HEK293 (cell line): ENCODE results near the gene NINL.

Experiments used
- CTCF ChIA-PET: fragments of 350-600 bp; formaldehyde crosslinking; extraction: SDS; loops from one replicate; lab custom pipeline; 2021; ENCODE audit warnings: antibody characterized with exemption; lab: Yijun Ruan, JAX
- POLR2A ChIA-PET: fragments of 300-600 bp; formaldehyde crosslinking; extraction: SDS; loops from one replicate; lab custom pipeline; 2020; ENCODE audit warnings: antibody characterized with exemption, inconsistent platforms; lab: Yijun Ruan, JAX
- H3K27ac ChIP-seq: fragments of 200-500 bp; sonication (Bioruptor generic); 2 replicates; pipeline ENCODE4 v1.5.1; 2014; ENCODE audit warnings: low read depth, low read length, control low read depth, inconsistent platforms; ENCODE audit errors: extremely low read depth
- H3K36me3 ChIP-seq, 2 experiments: fragments of 200-500 bp in 1 of 2; sonication (Bioruptor generic) in 1 of 2; 1 replicate in 1 of 2; 2 replicates in 1 of 2; pipeline ENCODE4 v1.5.1; 2014 to 2017; ENCODE audit warnings: inconsistent platforms in 2 of 2, low read length in 2 of 2; ENCODE audit not compliant: control insufficient read depth in 2 of 2, insufficient read depth in 1 of 2
- H3K4me1 ChIP-seq: fragments of 200-500 bp; sonication (Bioruptor generic); 2 replicates; pipeline ENCODE4 v1.5.1; 2014; ENCODE audit warnings: mild to moderate bottlenecking, low read length, inconsistent platforms; ENCODE audit not compliant: control insufficient read depth, insufficient read depth
- H3K4me3 ChIP-seq: 2 replicates; pipeline ENCODE4 v1.5.1; 2011; ENCODE audit warnings: low read depth, mild to moderate bottlenecking, control low read depth, low read length, moderate library complexity
- H3K9me3 ChIP-seq: fragments of 200-500 bp; sonication (Bioruptor generic); 2 replicates; pipeline ENCODE4 v1.5.1; 2014; ENCODE audit warnings: low read depth, low read length, inconsistent platforms; ENCODE audit not compliant: control insufficient read depth, insufficient read depth
- EGR2 ChIP-seq: fragments of 450-650 bp; formaldehyde crosslinking; IDR thresholded peaks from 2 replicates; pipeline ENCODE4 v1.5.1; 2016; ENCODE audit warnings: low read depth, missing biosample characterization, missing genetic modification characterization
- HOXC10 ChIP-seq: sonication (generic); formaldehyde crosslinking; IDR thresholded peaks from 2 replicates; pipeline ENCODE4 v1.8.1; 2023; ENCODE audit warnings: mild to moderate bottlenecking, missing genetic modification reagents
- MZF1 ChIP-seq: fragments of 450-650 bp; formaldehyde crosslinking; IDR thresholded peaks from 2 replicates; pipeline ENCODE4 v1.5.1; 2017; ENCODE audit warnings: missing biosample characterization, missing genetic modification characterization, borderline replicate concordance
- PRDM10 ChIP-seq: fragments of 450-650 bp; formaldehyde crosslinking; IDR thresholded peaks from 2 replicates; pipeline ENCODE4 v1.5.1; 2016; ENCODE audit warnings: missing biosample characterization, missing genetic modification characterization
- SP7 ChIP-seq: fragments of 450-650 bp; formaldehyde crosslinking; IDR thresholded peaks from 2 replicates; pipeline ENCODE4 v1.5.1; 2016; ENCODE audit warnings: missing biosample characterization, missing genetic modification characterization
- ZBTB17 ChIP-seq: fragments of 450-650 bp; formaldehyde crosslinking; IDR thresholded peaks from 2 replicates; pipeline ENCODE4 v1.5.1; 2016; ENCODE audit warnings: missing biosample characterization, missing genetic modification characterization
- ZBTB20 ChIP-seq: fragments of 450-650 bp; formaldehyde crosslinking; IDR thresholded peaks from 2 replicates; pipeline ENCODE4 v1.5.1; 2016; ENCODE audit warnings: missing biosample characterization, missing genetic modification characterization
- ZNF112 ChIP-seq: fragments of 450-650 bp; formaldehyde crosslinking; IDR thresholded peaks from 2 replicates; pipeline ENCODE4 v1.5.0; 2017; ENCODE audit warnings: missing biosample characterization, missing genetic modification characterization
- ZNF16 ChIP-seq: fragments of 450-650 bp; formaldehyde crosslinking; IDR thresholded peaks from 2 replicates; pipeline ENCODE4 v1.5.1; 2016; ENCODE audit warnings: low read depth, missing biosample characterization, missing genetic modification characterization
- ZNF169 ChIP-seq: fragments of 450-650 bp; formaldehyde crosslinking; IDR thresholded peaks from 2 replicates; pipeline ENCODE4 v1.5.1; 2016; ENCODE audit warnings: missing biosample characterization, missing genetic modification characterization
- ZNF266 ChIP-seq: fragments of 450-650 bp; formaldehyde crosslinking; IDR thresholded peaks from 2 replicates; pipeline ENCODE4 v1.5.1; 2016; ENCODE audit warnings: missing biosample characterization, missing genetic modification characterization, low read depth
- ZNF335 ChIP-seq: fragments of 450-650 bp; formaldehyde crosslinking; conservative IDR thresholded peaks from 2 replicates; pipeline ENCODE4 v1.5.1; 2016; ENCODE audit warnings: missing biosample characterization, missing genetic modification characterization
- ZNF555 ChIP-seq: fragments of 450-650 bp; formaldehyde crosslinking; conservative IDR thresholded peaks from 2 replicates; pipeline ENCODE4 v1.5.1; 2017; ENCODE audit warnings: missing biosample characterization, mild to moderate bottlenecking, missing genetic modification characterization, inconsistent platforms
- ZNF600 ChIP-seq: fragments of 450-650 bp; formaldehyde crosslinking; IDR thresholded peaks from 2 replicates; pipeline ENCODE4 v1.5.1; 2016; ENCODE audit warnings: missing biosample characterization, missing genetic modification characterization
- ZNF645 ChIP-seq: fragments of 450-650 bp; formaldehyde crosslinking; IDR thresholded peaks from 2 replicates; pipeline ENCODE4; 2016; ENCODE audit warnings: missing biosample characterization, missing genetic modification characterization
- ZNF76 ChIP-seq: fragments of 450-650 bp; formaldehyde crosslinking; IDR thresholded peaks from 2 replicates; pipeline ENCODE4; 2016; ENCODE audit warnings: low read depth, missing biosample characterization, missing genetic modification characterization, borderline replicate concordance
- ZXDB ChIP-seq: fragments of 450-650 bp; formaldehyde crosslinking; IDR thresholded peaks from 2 replicates; pipeline ENCODE4 v1.5.1; 2016; ENCODE audit warnings: missing biosample characterization, missing genetic modification characterization
- TF ChIP-seq, protein P1 (sequence below): fragments of 450-650 bp; formaldehyde crosslinking; IDR thresholded peaks from 2 replicates; pipeline ENCODE4 v1.5.1; 2016; ENCODE audit warnings: missing biosample characterization, missing genetic modification characterization

The NINL gene

GRCh38 chr20:25439328-25439727, 146.0 kb downstream of the NINL start:
- CTCF ChIA-PET, result no interaction called here
- no peaks in the 10 kb centered on the region for H3K9me3 ChIP-seq
- no peak for TF ChIP-seq ZNF169 (tag by site-specific recombination)
- no peak for TF ChIP-seq ZNF76 (tag by site-specific recombination)
- no peak for TF ChIP-seq ZNF645 (tag by site-specific recombination)
- no peak for TF ChIP-seq ZNF16 (tag by site-specific recombination)
- TF ChIP-seq ZBTB17 (tag by site-specific recombination), result no peak
- TF ChIP-seq ZNF335 (tag by site-specific recombination), result no peak
- TF ChIP-seq EGR2 (tag by site-specific recombination), result no peak
- TF ChIP-seq, protein P1, sequence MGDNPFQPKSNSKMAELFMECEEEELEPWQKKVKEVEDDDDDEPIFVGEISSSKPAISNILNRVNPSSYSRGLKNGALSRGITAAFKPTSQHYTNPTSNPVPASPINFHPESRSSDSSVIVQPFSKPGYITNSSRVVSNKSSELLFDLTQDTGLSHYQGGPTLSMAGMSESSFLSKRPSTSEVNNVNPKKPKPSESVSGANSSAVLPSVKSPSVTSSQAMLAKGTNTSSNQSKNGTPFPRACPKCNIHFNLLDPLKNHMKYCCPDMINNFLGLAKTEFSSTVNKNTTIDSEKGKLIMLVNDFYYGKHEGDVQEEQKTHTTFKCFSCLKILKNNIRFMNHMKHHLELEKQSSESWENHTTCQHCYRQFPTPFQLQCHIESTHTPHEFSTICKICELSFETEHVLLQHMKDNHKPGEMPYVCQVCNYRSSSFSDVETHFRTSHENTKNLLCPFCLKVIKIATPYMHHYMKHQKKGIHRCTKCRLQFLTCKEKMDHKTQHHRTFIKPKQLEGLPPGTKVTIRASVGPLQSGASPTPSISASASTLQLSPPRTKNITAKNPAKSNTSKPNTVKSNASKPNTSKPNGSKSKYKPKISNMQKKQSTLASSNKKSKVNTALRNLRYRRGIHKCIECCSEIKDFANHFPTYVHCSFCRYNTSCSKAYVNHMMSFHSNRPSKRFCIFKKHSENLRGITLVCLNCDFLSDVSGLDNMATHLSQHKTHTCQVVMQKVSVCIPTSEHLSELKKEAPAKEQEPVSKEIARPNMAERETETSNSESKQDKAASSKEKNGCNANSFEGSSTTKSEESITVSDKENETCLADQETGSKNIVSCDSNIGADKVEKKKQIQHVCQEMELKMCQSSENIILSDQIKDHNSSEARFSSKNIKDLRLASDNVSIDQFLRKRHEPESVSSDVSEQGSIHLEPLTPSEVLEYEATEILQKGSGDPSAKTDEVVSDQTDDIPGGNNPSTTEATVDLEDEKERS (tag by site-specific recombination), result no peak
- no peak for TF ChIP-seq ZNF600
- TF ChIP-seq, all 188 proteins: peak for 0
- POLR2A ChIA-PET, result no interaction called here
- no peaks in the 10 kb centered on the region for H3K4me1 ChIP-seq
- H3K36me3 ChIP-seq, result peaks cover 47 to 66% of the 10 kb centered on the region in 2 experiments
- no peak overlapping the region for H3K27ac ChIP-seq
- H3K4me3 ChIP-seq, result no peak overlapping the region

DNA sequence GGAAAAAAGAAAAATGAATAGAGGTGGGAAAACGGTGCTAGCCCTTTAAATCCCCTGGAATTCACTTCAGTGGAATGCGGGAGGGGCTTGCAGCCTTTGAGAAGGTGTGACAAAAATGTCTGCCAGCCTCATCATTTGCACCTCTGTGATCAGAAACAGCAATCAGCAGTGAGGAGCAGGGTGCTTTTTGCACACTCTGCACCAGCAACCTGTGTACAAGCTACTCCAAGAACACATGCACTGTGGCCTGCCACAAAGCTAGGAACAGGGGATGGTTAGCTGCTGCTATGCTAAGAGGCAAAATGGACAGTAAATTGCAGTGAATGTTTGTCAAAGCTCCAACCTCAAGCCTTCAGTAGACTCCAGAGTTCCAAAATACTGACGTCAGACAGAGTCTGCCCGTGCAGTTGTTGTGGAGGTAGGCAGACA, 148.2 kb downstream of the NINL start:
- no peaks in the 10 kb centered on the region for H3K4me1 ChIP-seq
- ChIA-PET POLR2A (interaction anchor here (0.5 kb wide), 1 partner anchor 142 kb away, joined by 8 read pairs; no protein-coding TSS in a partner anchor), CTCF (no interaction called here)
- no peak overlapping the region for H3K4me3 ChIP-seq
- peaks cover 47 to 58% of the 10 kb centered on the region in 2 experiments for H3K36me3 ChIP-seq
- H3K27ac ChIP-seq, result no peak overlapping the region
- H3K9me3 ChIP-seq, result no peaks in the 10 kb centered on the region
- no peak for TF ChIP-seq HOXC10 (CRISPR knock-in tag)
- no peak for TF ChIP-seq MZF1 (tag by site-specific recombination)
- TF ChIP-seq PRDM10 (tag by site-specific recombination), result no peak
- no peak for TF ChIP-seq ZNF266 (tag by site-specific recombination)
- TF ChIP-seq ZBTB20, result no peak
- no peak for TF ChIP-seq ZNF112 (tag by site-specific recombination)
- TF ChIP-seq ZXDB, result no peak
- TF ChIP-seq SP7, result no peak
- no peak for TF ChIP-seq ZNF76 (tag by site-specific recombination)
- TF ChIP-seq ZNF555, result no peak
